Cerebellar nuclear complex (tissue), 1 donor: ENCODE data around the gene SOX5.
"Not testable (repeated sequence)": the region's sequence is repeated elsewhere in the genome, so short reads cannot be mapped to it uniquely, and the experiment has no call there.

Experiments
- DNase-seq, 2 experiments: peaks; one replicate each; lab custom pipeline; 2025; lab: John Stamatoyannopoulos, UW

SOX5 gene

GRCh38 chr12:23906329-23906728 lies 43.1 kb downstream of the SOX5 start:
- no peak for DNase-seq

GRCh38 chr12:23899434-23899833 lies 50.0 kb downstream of the SOX5 start:
- DNase-seq = no peak

GRCh38 chr12:23898121-23898520 lies 51.3 kb downstream of the SOX5 start:
- no peak for DNase-seq

DNA sequence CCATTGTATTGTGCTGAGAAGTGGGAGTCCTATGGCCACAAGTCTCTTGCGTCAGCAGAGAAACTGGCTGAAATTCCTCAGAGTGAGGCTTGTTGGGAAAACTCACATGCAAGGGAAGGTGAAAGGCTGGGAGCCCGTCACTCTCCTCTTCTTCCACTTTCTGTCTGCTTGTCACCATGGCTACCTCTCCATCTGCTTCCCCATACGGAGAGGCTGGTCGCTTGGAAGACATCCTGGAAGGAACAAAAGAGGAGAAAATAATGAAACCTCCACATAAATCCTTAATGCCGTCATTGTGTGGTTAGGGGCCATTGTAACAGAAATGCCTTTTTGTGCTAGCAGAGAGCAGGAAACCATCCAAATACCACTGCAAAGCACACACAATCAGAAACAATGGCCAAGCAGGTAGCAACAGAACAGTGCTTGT lies 53.7 kb downstream of the SOX5 start:
- DNase-seq = no peak

DNA sequence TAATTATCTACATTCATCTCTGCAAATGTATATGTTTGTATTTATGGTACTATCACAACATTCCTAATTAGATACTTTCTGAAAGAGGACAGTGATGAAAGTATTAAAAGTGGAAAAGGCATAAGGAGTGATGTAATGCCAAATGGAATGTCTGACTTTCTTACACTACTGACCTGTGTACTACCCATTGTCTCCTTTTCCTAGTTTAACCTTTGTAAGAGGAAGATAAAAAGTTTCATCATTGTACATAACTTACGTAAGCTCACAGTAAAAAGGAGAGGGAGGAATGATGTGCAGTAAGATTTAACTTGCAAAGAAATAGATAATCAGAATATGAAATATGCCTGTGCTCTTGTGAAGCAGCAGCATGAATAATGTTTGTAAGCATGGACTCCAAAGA lies 55.9 kb downstream of the SOX5 start:
- no peak for DNase-seq

DNA sequence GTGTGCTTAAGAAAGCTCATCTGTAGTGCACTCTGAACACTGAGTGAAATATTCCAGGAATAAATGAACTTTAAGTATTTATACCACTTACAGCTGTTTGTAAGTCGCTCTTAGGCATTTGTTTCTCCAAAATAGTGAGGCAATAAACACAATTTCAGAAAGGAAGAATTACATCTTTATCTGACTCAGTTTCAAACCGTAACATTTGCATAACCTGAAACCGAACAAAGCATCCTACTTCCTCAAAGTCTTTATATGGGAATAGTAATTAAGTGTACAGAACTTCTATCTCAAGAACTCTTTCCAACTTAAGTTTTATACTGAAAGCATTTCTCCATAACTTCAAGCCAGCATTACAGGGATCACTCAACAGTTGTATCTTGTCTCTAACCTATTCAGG lies 58.4 kb downstream of the SOX5 start:
- DNase-seq = no peak

GRCh38 chr12:23889069-23889440 lies 60.4 kb downstream of the SOX5 start:
- DNase-seq = no peak

GRCh38 chr12:23888396-23889068 lies 60.9 kb downstream of the SOX5 start:
- no peak for DNase-seq

DNA sequence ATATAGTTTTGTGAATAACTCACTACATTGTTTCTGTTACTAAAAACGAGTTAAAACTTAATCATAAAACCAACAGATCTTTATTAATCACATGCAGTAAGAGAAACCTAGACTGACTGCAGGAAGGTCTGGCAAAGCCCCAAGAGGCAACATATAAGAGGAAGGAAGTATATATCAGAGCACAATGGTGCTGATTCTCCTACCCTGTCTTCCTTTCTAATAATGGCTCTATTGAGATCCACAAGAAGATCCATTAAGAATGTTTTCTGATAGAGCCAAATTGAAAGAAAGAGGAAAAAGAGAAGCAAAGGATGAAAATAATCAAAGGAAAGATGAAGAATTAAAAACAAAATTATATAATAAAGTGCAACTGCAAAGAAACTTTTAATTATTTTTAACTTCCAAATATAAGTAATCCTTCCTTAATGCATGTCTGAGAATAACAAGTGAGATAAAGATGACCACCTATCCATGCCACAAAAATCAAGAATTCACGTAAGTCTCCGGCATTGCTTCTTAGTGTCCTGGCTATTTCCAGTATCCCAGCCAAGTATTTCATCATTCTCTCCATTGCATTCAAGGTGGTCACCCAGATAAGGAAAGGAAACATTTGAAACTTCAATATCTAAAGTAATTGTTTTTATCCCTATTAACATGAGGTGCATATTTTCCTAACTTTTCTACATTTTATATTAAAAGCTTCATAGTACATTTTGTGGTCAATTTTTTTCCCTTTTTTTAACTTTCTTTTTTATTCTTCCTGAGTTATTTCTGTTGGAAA lies 62.2 kb downstream of the SOX5 start:
- DNase-seq = no peak

DNA sequence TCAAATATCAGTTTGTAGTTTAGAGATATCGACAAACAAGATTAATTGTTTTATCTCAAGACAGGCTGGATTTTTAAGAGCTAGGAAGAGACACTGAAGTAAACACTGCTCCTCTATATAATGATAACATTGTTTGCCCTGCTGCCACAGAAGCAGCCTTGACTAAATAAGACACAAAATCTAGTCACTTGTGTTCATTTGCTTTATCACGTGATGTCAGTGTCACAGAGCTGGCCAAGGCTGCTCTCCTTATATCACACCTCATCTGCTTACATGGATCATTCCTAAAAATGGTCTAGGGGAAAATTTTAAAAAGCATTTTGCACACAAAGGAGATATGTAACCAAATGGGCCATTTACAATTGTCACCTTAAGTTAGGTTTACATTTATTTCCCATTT lies 64.1 kb downstream of the SOX5 start:
- no peak for DNase-seq

GRCh38 chr12:23884909-23885308 lies 64.6 kb downstream of the SOX5 start:
- DNase-seq = no peak

DNA sequence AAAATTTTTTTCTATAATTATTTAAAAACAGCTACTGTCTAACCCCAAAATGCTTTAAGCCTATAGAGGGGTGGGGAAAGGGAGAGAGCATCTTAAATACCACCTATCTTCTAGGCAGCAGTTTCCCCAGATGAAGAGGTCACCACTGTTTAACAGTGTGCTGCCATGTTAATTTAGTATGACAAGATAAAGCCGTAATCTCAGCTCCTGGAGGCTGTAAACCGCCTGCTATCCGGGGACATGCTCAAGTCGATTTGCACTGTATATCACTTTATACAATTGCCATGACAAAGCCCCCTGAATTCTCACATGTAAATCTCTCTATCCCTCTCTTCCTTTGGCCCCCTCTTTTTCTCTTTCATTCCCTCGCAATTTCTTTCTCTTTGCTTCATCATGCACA lies 68.5 kb downstream of the SOX5 start:
- no peak for DNase-seq

DNA sequence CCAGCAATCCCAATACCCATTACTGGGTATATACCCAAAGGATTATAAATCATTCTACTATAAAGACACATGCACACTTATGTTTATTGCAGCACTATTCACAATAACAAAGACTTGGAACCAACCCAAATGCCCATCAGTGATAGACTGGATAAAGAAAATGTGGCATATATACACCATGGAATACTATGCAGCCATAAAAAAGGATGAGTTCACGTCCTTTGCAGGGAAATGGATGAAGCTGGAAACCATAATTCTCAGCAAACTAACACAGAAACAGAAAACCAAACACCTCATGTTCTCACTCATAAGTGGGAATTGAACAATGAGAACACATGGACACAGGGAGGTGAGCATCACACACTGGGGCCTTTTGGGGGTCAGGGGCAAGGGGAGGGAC lies 72.9 kb downstream of the SOX5 start:
- DNase-seq = not testable (repeated sequence)

GRCh38 chr12:23867794-23868193 lies 81.7 kb downstream of the SOX5 start:
- no peak for DNase-seq

GRCh38 chr12:23862701-23863100 lies 86.8 kb downstream of the SOX5 start:
- DNase-seq = no peak

GRCh38 chr12:23860019-23860418 lies 89.5 kb downstream of the SOX5 start:
- DNase-seq = no peak

- no peak for DNase-seq
Observed at GRCh38 chr12:23857178-23857577, 92.3 kb downstream of the SOX5 start.

DNA sequence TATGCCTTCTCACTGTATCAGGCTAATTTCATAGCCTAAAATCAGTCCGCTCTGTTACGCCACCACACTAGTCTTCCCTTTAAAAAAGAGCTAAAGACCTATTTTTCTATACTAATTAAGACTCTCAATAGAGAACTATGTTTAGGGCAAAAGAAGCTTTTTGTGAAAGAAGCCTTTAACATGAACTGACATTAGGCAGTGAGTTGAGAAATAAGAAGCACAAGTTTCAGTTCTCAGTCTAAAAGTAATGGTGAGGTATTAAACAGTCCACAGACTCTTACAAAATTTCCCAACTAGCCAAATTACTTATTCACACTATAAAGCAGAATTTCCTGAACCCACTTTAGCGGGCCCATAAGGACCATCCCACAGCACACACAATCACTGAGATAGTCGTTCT lies 93.7 kb downstream of the SOX5 start:
- no peak for DNase-seq

DNA sequence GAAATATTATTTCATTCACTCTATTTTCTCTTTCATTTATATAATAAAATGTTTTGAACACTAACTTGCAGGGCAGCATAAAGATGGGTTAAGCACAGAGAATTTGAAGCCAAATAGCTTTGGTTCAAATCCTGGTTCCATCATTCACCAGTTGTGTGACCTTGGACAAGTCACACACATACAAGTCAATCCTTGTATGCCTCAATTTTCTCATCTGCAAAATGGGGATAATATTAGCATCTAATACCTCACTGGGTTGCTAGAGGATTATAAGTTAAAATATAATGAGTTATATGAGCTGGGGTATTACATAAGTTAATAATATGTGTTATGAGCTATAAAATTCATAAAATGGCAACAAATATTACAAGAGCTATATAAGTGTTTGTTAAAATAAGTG lies 94.9 kb downstream of the SOX5 start:
- DNase-seq = no peak

- no peak for DNase-seq
Observed at GRCh38 chr12:23853640-23854039, 95.8 kb downstream of the SOX5 start.

- DNase-seq = no peak
Observed at GRCh38 chr12:23851602-23852001, 97.9 kb downstream of the SOX5 start.

- DNase-seq = no peak
Observed at GRCh38 chr12:23847857-23848256, 101.6 kb downstream of the SOX5 start.

DNA sequence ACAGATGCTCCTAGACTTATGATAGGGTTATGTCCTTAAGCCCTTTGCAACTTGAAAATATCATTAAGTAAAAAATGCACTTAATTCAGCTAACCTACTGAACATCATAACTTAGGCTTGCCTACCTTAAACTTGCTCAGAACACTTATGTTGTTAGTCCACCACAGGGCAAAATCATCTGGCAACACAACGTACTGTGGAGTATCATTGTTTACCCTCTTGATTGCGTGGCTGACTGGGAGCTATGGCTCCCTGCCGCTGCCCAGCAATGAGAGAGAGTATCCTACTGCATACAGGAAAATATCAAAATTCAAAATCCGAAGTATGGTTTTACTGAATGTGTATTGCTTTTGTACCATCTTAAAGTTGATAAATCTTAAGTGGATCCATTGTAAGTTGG lies 105.5 kb downstream of the SOX5 start:
- no peak for DNase-seq

DNA sequence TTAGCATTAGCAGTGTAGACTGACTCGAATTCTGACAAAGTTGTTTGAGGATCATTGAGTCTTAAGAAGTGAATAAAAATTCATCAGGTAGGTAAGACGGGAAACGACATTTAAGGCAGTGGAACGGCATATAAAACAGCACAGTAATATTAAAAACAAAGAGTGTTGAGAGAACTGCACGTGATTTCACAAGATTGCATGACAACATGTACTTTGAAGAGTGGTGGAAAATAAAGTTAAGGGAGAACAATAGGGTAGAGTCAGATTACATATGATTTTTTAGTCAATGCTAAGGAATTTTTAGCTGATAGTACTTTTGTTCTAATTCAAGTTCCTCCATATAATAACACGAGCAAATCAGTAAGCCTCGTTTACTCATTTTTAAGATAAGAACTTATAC lies 115.4 kb downstream of the SOX5 start:
- no peak for DNase-seq
